ENCODE data around the gene SKAP1.
"Not testable (repeated sequence)": the region's sequence is repeated elsewhere in the genome, so short reads cannot be mapped to it uniquely, and the experiment has no call there.

The SKAP1 gene

DNA sequence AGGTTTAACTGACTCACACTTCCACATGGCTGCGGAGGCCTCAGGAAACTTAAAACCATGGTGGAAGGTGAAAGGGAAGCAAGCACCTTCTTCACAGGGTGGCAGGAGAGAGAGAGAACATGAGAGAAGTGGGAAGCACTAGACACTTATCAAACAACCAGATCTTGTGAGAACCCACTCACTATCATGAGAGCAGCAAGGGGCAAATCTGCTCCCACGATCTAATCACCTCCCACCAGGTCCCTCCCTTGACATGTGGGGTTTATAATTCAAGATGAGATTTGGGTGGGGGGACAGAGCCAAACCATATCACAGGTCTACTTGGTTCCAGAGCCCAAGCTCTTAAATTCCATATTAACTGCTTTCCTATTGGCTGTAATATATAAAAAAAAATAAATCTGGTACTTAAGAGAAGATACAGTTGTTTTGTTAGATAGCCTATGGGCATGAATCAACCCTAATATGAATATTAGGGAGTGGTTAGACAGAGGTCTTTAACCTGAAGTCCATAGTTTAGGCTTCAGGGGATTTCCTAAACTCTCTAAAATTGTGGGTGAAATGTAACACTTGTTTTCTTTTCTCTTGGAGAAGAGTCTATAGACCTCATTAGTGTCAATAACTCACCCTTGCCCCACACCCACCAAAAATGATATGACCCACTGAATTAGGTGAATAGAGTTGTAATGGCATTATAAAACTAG is 56.7 kb downstream of the SKAP1 start:
- DNase-seq (ENCODE audit: low read depth in 2 of 2): no peak

DNA sequence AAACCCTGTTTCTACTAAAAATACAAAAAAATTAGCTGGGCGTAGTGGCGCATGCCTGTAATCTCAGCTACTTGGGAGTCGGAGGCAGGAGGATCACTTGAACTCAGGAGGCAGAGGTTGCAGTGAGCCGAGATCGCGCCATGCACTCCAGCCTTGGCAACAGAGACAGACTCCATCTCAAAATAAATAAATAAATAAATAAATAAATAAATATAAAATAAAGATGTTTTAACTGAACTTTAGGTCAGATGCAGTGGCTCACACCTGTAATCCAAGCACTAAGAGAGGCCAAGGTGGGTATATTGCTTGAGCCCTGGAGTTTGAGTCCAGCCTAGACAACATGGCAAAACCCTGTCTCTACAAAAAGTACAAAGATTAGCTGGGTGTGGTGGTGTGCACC is 61.0 kb downstream of the SKAP1 start:
- DNase-seq (ENCODE audit: low read depth in 2 of 2): not testable (repeated sequence)

DNA sequence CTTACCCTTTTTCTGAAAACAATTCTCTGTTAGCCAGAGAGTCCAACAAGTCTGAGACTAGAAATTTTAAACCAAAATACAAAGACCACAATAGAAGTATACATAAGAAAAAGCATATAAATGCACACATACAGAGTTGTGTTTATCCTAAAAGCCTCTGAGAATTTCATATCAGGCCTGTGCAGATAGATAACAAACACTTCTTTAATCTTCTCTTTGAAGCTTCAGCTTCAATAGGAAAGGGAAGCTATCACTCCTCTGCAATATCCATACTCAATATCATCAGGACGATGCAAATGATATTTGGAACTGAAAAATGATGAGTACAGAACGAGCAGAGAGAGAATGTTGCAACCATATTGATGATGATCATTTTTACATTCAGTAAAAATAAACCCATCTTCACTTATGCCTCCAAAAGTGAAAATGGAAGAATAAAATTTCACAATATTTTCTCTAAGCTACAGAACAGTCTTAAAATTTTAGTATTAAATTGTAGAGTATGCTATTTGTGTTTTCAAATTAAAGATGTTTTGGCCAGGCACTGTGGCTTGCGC is 61.6 kb downstream of the SKAP1 start:
- DNase-seq (ENCODE audit: low read depth in 2 of 2): no peak

DNA sequence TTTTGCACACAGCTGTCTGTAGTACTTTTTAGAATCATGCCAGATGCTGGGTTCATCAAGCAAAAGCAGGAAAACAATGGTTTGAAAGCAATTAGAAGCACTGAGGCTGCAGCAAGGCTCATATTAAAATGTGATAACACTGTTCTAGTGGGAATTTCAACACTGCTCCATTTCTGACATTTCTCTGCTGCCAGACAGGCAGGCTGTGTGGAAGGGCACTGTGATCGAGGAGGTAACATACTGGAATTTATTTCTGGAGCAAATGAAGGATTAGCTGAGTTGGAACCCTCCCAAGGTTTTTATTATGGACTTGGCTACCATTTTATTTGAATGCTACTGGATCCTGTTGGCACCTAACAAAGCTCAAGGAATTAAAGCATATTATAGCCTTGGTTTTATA is 66.9 kb downstream of the SKAP1 start:
- no peak for DNase-seq (ENCODE audit: low read depth in 2 of 2)

DNA sequence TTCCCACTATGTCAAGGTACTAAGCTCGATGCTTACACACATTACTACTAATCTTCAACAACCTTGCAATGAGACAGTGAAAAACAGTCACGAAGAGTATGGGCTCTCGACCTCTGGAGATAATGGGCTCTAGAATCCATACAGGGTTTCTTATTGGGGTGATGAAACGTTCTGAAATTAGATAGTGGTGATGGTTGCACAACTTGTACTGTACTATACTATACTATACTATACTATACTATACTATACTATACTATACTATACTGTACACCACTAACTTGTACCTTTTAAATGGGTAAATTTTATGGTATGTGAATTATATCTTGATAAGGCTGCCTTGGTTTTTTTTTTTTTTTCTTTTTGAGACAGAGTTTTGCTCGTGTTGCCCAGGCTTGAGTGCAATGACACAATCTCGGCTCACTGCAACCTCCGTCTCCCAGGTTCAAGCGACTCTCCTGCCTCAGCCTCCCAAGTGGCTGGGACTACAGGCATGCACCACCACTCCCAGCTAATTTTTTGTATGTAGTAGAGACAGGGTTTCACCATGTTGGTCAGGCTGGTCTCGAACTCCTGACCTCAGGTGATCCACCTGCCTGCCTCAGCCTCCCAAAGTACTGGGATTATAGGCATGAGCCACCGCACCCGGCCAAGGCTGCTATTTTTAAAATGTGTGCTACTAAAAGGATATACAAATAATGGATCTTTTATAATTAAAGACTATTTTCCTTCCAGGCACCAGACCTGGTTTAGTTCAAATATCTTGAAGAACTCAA is 69.0 kb downstream of the SKAP1 start:
- not testable (repeated sequence) for DNase-seq (ENCODE audit: low read depth in 2 of 2)

DNA sequence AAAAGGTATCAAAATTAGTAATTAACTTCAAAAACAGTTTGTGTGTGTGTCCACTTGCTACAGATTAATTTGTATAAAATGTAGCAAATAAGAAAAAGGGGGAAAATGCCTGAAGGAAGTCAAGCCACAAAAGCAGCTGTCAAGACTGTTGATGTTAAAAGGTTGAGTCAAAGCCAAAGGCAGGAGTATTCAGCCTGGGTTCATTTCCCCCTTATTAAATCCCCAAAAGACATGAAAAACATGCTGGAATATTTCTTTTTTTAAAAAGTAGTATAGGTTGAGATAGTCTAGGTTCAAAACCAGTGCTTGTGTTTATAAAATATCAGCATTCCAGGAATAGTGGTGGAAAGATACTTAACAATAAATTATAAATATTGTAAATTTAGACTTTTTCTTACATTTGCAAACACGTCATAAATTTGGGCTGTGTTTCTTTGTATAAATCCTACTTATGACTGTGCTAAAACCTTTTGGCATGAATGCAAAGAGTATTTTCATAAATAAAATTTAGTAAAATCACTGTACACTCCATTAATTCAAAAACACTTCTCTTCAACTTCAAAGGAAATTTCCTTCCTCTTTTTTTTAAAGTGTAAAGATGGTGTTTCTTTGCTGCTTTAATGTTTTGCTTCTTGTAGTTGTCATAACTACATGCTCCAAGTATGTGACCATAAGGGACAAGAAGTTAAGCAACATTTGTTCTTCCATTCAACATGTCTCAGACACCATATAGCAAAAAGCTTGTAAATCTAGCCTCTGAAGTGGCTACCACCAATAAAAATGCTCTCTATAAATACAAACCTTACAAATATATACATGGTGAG is 72.0 kb downstream of the SKAP1 start:
- DNase-seq (ENCODE audit: low read depth in 2 of 2): no peak

DNA sequence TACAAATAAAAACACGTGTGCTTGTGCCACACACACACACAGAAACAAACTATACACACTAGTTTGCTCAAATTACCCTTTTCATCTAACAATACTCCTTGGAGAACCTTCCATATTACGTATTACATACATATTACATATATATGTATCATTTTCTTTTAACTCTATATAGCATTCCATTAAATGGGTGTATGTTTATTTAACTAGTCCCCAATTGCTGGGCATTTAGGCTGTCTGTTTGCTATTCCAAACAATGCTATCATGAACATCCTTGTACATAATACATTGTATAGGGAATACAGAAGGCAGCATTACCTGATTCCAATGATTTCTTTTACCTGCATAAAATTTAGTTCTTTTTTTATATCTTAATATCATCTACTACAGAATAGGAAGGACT is 73.1 kb downstream of the SKAP1 start:
- DNase-seq (ENCODE audit: low read depth in 2 of 2): no peak

DNA sequence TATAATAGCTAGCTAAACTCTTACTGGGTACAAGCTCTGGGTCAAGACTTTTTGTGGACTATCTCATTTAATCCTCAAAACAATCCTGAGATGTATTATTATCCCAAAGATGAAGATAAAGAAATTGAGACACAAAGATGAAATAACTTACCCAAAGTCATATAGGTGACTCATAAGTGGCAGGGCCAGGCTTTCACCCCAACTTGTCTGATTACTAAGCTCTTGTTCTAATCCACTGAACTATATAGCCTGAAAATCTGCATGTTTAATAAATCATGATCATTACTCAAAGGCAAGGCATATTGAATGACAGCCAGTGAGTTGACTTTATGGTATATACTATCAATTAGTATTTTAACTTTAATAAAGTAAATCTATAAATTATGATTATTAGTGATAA is 77.4 kb downstream of the SKAP1 start:
- DNase-seq (ENCODE audit: low read depth in 2 of 2): no peak

DNA sequence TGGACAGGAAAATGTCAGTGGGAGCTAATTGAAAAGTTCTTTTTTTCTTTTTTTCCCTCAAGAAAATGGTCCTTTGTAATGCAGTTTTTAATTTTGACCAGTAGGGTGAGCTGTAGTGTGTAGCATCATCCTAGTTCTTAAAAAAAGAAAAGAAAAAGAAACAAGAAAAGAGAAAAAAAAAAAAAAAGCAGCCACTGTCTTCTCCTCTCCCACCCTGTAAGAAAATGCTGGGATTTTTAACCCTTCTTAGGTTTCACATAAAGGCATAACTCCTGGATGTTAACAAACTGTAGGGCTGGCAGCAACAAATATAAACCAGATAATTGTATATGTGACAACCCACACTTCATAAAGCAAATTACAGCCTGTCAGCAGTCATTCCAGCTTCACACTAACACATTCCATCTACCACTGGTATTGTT is 78.1 kb downstream of the SKAP1 start:
- no peak for DNase-seq (ENCODE audit: low read depth in 2 of 2)

DNA sequence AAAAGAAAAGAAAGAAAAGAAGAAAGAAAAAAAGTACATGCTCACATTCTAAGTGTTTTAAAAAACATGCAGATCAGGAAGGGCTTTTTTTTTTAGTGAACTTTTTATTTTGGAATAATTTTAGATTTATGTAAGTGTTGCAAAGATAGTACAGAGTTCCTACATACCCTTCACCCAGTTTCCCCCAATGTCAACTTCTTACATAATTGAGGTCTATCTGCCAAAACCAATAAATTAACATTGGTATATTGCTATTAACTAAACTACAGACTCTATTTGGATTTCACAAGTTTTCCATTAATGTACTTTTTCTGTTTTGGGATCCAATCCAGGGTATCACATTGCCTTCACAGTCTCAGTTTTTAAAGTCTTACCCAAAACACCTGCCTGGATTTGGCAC is 81.7 kb downstream of the SKAP1 start:
- no peak for DNase-seq (ENCODE audit: low read depth in 2 of 2)

DNA sequence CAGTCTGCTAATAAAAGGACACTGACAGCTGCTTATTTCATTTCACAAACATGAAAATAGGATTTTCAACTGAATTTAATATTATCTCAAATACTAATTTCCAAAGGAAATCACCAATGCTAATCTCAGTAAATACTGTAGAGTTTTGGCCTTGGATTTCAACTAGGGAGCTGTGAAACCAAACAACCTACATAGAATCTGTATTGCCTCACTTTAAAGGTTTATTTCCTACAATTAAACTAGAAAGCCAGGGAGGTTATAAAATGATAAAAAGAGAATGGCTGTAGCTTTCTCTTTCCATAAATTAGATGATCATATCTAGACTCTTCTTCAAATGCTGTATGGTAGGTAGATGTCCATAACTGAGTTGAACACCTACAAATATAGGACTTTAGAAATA is 82.8 kb downstream of the SKAP1 start:
- DNase-seq (ENCODE audit: low read depth in 2 of 2): no peak

DNA sequence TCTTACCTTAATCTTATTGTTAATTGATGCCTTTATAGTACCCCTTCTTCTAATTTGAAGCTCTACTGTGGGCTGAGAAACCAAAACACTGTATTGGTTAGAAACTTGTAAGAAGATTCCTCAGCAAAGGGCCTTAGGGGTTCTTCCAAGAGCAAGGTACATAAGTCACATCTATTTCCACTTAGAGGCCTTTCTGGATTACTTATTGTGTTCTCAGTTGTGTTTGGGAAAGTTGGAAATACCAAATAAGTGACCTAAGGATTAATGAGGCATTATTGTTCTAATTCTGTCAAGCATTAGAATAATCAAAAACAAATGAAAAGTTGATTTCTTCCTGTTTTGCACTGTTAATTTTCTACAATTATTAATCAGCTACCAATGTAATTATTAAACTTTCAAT is 85.8 kb downstream of the SKAP1 start:
- DNase-seq (ENCODE audit: low read depth in 2 of 2): no peak

DNA sequence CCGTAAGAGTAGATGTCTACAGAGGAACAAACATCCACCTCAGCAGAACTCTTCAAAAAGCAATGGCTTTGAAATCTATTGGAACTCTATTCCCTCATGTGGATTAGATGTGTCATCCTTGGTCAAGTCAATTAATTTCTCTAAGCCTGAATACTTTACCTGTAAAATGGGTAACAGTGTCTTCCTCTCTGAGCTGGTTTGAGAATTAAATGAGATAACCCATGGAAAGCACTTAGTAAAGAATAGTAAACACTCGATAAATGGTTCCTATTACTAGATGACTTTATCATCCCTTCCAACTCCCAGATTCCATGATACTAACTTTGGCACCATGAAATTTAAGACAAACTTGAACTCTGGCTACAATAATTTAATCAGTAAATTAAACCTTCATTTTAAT is 89.1 kb downstream of the SKAP1 start:
- DNase-seq (ENCODE audit: low read depth in 2 of 2): no peak

DNA sequence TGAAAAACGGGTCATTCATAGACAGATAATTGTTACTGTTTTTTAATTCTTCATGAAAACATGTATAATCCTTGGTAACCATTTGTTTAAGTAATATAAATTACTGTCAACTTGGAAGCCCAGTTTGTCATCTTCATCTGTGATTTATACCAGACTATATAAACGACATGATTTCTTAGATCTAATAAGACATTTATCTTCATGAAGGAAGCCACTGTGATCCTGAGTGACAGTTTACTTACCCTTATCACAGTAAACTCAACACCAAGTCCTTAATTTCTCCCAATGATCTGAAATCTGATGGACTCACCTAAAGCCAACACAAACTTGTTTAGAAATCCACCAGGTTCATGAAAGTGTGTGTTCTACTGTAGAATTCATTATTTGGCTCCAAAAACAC is 91.3 kb downstream of the SKAP1 start:
- no peak for DNase-seq (ENCODE audit: low read depth in 2 of 2)

DNA sequence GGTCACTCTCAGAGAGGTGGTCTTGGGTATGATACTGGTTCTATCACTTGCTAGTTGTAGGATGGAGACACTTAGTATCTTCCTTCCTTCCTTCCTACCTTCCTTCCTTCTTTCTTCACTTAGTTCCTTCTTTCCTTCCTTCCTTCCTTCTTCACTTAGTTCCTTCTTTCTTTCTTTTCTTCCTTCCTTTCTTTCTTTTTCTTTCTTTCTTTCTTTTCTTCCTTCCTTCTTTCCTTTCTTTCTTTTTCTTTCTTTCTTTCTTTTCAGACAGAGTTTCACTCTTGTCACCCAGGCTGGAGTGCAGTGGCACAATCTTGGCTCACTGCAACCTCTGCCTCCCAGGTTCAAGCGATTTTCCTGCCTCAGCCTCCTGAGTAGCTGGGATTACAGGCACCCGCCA is 92.1 kb downstream of the SKAP1 start:
- DNase-seq (ENCODE audit: low read depth in 2 of 2): not testable (repeated sequence)

DNA sequence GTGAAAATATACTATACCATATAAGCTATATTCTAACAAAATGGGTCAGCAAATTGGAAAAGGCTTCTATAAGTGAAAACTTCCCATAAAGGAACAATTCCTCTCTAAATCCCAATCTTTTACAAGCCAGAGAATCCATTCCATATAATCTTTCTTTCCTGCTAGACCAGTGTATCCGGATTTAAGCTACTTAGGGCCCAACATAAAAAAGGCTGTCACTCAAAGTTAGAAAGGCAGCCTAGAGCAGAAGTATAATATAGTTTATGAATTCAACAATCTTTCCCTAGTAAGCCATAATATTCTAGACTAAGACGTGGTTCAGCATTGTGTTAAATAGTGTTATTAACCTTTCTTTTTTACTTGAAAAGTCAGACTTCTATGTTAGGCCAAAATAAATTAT is 93.0 kb downstream of the SKAP1 start:
- DNase-seq (ENCODE audit: low read depth in 2 of 2): no peak

DNA sequence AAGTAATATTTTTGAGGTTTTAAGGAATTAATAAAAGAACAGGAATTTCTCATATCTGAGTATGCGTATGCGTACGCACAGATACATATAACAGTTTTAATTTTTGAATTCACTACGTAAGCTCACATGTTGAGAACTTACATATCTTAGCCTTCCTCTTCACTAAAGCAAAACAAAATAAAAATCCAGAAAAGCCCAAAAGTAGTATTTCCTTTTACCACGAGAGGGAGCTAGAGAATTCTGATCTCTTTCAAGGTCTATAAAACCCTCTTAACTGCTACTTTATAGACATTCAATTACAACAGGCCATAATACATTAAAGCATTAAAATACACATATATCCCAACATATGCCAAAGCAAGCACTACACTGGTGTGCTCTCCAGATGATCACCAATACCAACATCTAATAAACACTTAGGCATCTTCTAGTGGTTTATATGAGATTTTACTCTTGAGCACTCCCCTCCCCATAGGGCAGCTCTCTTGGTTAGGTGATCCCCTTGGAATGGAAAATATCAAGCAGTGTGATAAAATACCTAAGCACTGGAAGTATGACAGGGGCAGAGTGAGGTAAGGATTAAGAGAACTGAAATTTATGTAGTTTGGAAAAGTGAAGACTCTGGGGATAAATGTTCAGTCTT is 94.0 kb downstream of the SKAP1 start:
- DNase-seq (ENCODE audit: low read depth in 2 of 2): no peak

DNA sequence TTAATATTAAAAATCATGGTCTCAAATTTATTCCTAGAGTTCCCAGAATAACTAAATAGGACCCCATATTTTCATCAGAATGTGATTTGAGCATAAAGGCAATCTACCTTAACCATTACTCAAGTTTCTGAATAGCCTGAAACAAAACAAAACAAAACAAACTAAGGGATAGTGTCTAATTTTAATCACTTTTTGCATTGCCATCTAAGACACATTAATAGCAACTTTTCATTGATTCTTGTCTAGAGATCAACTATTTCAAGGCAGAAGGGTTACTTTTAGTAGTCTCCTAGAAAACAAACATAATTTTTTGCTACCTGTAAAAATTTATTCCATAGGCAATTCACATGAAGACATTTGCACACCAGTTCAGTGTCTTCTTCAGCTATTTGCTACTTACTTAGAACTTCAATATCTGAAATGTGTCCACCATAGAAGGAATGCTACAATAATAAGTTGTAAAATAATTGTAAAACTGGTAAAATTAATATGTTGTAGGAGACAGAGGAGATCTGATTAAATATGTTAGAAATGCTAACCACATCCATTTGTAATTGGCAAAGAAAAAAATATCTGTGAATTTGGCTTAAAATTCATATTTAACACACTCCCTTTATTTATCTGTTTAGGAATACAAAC is 94.7 kb downstream of the SKAP1 start:
- DNase-seq (ENCODE audit: low read depth in 2 of 2): no peak

DNA sequence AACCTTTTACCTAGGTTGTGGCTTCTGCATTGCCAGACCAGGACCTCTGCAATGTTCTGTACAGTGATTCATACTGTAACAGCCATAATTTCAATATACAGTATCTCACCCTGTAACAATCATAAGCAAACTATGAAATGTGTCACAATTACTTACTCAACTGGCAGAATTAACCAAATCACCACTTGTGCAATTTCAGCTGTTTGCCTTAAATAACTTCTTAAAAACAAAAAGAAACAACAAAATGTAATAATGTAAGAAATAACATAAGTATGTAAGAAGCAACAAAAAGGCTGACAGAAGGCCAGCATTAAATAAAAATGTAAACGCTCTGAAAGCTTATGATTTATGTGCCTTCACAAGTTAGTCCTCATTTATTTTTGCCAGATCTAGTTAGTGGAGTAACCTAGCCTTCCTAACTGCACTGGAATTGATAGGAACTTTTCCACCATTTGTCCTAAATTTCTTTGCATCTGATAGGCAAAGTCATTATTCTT is 96.9 kb downstream of the SKAP1 start:
- no peak for DNase-seq (ENCODE audit: low read depth in 2 of 2)

DNA sequence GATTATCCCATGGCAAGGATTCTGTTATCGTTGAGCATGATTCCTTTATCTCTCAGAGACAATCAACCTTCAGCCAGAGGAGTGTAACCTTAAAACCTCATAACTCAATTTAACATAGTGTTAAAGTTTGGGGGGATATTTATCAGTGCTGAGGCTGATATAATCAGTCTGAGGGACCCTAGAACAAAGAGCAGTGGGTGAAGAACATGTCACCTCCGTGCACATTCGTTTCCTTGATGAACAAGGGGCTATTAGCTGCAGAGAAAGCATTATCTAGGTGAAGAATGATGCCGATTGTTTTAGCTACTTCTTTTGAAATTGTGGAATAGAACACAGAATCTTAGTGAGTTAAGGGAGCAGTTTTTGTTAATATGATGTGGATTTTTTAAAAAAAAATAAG is 99.1 kb downstream of the SKAP1 start:
- DNase-seq (ENCODE audit: low read depth in 2 of 2): no peak

DNA sequence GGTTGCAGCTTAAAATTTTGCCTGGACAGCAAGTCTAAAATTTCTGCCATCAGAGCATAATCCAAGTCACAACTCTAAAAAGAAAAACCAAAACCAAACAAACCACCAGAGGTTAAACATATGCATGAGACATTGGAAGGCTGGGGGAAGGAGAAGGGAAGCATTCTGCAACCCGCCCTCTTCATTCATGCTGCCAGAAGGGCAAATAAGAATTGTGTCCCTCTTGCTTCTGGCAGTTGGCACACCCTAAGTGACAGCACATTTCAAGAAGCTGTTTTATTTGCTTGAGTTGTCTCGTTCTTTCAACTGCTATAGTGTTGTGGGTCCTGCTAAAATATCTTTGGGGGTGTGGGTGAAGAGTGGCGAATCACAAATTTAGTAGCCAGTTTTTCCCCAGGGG is 99.6 kb downstream of the SKAP1 start:
- no peak for DNase-seq (ENCODE audit: low read depth in 2 of 2)

Data from stimulated activated CD4-positive, alpha-beta T cell treated with anti-CD3 and anti-CD28 coated beads, Interleukin-1b, Interleukin-23, amount 100 ng/mL, for 1 hour (primary cell).